NCI-H2196 (cell line): ENCODE data around the gene JSRP1.

Experiments used
- DNase-seq: peaks from one replicate; lab custom pipeline; 2025; ENCODE audit not compliant: unreplicated experiment; lab: John Stamatoyannopoulos, UW

JSRP1 gene

DNA sequence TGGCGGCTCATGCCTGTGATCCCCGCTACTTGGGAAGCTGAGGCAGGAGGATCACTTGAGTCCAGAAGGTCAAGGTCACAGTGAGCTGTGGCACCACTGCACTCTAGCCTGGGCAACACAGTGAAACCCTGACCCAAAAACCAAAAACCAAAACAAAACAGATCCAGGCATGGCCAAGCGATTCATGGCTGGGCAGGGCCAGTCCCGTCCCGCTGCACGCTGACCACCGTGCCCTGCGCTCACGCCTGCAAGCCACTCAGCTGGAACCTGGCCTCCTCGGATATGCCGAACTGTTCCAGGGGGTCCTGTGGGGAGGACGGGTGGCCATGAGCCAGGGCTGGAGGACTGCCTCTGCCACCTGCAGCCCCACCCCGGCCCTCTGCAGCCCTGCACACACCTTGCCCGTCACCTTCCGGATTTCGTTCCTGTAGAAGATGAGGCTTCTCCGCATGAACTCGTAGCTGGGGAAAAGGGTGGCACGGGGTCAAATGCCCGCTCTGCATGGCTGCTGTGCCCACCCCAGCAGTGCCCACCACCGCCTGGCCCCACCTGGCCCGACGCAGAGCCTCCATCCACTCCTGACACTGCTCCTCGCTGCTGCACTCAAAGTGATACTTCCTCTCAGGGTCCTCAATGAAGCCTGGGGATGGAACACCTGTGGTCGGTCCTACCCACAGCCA, 22.5 kb downstream of the JSRP1 start:
- DNase-seq: no peak

- no peak for DNase-seq
Observed at GRCh38 chr19:2232286-2233151, 23.7 kb downstream of the JSRP1 start.

DNA sequence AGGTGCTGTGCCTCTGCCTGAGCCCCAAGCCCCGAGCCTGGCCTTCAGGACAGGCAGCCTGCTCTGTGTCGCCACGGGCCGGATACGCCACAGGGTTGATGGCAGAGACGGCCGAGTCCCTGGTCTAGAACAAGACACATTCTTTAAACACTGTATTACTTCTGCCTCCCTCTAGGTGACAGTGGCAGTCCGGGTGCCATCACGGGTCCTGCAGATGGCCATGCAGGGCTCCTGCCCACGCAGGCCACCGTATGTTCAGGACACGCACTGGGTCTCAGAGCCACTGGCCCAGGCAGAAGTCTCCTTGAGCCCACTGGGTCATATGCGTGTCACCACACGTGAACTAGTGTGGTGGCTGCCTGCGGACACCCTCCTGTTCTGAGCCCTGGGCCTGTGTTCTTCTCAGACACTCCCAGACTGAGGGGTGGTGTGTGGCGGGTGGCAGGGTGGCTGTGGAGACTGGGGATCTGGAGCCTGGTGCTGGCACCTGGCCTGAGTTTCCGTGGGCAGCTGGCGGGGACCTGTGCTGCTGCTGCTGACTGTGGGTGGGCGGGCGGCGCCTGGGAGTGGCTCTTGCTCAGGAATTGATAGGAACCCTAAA, 24.5 kb downstream of the JSRP1 start:
- DNase-seq: no peak

GRCh38 chr19:2230807-2231533, 25.2 kb downstream of the JSRP1 start:
- no peak for DNase-seq

DNA sequence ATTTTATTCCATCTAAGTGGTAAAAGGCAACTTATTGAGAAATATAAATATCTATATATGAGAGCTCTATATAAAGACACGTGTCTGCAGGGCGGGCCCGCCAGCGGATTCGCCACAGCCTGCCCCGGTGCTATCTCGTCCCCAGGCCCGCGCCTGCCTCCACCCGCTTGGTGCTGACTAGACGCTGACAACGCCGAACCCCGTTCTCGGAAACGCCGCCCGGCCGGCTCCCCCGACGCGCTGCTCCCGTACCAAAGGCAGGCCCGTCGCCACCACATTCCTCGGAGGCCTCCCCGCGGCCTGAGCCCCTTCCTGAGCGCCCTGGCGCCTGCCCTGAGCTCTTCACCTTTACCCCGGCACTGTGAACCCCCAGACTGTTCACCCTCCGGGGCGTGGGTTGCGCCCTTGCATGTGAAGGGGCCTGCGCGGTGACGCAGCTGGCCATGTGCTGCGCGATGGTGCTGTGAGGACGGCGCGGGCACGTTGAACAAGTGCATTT, 26.1 kb downstream of the JSRP1 start:
- no peak for DNase-seq

DNA sequence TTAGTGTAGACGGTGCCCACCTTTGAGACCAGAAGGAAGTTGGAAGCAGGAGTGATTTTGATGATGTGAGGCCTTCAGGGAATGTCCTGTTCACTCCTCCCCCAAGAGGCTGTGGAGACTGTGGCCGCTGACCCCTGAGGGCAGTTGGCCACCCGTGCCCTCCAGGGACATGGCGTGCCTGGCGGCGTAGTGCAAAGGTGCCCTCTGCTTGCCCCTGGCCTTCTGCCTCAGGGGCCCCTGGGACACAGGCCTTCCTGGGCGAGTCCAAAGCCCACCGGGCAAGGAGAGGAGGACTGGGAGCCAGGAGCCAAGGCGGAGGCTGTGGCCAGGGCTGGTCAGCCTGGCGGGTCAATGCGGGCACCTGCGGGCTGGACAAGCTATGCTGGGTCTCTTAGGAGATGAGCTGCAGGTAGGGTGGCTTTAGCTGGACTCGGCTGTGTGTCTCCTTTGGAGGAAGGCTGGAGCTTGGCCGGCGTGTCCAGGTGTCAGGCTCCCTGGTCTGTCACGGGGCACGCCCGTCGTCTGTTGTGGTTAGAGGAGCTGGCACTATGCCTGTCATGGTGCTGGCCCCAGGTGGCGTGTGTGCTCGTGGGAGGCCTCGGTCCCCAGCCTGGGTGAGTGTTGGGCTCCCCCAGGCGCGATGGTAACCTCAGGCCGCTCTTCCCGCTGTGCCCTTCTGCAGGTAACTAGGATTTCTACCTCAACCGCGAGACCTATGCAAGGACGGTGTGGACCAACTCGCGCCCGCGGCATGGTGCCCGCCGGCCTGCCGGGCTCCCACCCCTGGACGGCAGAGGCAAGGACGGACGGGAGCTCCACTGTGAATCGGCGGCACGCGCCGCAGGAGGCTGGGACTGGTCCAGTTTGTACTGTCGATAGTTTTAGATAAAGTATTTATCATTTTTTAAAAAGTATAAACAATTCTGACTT, 26.8 kb downstream of the JSRP1 start:
- DNase-seq: no peak

DNA sequence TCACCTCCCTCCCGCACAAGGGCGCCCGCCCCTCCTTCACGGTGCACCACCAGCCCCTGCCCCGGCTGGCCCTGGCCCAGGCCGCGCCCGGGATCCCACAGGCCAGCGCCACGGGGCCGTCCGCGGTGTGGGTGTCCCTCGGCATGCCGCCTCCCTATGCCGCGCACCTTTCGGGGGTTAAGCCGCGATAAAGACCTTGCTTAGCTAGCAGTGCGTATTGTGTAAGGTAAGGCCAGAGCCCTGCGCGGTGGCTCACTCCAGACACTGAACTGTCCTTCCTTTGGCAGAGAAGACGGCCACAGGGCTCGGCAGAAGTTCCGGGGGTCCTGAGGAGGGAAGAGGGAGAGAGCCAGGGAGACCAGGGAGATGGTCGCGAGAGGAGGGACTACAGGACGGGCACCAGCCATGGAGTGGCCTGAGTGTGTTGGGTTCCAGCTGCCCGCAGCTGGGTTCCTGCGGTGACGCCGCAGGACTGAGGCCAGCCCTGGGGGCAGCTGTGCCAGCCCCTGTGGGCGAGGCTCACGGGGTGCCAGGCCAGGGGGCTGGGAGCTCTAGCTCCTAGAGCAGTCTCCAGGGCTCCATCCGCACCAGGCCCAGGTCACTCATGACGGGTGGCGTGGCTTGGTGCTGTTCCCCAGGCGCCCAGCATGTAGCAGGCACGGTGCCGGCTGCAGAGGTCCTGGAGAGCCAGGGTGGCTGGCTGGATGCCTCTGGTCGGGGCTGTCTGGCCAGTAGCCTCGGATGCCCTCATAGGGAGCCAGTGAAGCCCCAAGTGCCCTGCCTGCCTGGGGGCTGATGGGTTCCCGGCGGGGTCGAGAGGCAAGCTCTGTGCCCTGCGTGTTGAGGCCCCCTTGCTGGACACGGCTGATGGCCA, 27.8 kb downstream of the JSRP1 start:
- DNase-seq: no peak

GRCh38 chr19:2227415-2228156, 28.6 kb downstream of the JSRP1 start:
- DNase-seq: no peak

GRCh38 chr19:2226840-2227360, 29.3 kb downstream of the JSRP1 start:
- no peak for DNase-seq

GRCh38 chr19:2226051-2226839, 30.0 kb downstream of the JSRP1 start:
- DNase-seq: no peak

GRCh38 chr19:2225415-2226050, 30.7 kb downstream of the JSRP1 start:
- DNase-seq: no peak

DNA sequence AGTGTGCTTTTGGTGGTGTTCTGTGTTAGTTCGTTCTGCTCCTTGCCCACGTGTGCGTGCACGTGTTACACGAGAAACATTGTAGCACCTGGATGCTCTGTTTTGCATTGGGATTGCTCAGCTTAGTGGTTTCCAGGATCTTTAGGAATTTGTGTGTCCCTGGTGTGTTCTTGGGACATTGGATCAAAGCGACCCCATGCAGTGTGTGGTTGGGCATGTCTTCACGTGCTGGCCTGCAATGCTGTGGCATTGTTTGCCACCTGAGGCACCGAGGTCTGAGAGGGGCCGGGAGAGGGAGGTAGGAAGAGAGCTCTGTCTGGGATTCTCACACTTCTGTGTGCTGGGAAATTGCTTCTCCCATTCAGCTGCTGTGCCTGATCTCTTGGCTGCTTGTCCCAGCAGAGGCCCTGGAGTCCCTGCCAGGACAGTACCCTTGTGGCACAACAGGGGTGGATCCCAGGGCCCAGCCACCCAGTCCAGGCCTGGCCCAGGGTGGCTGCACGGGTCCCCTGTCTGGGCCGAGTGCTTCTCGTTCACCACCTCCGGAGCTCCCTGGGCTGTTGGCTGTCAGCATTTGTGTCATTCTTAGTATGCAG, 31.4 kb downstream of the JSRP1 start:
- no peak for DNase-seq

GRCh38 chr19:2223959-2224358, 32.3 kb downstream of the JSRP1 start:
- no peak for DNase-seq

DNA sequence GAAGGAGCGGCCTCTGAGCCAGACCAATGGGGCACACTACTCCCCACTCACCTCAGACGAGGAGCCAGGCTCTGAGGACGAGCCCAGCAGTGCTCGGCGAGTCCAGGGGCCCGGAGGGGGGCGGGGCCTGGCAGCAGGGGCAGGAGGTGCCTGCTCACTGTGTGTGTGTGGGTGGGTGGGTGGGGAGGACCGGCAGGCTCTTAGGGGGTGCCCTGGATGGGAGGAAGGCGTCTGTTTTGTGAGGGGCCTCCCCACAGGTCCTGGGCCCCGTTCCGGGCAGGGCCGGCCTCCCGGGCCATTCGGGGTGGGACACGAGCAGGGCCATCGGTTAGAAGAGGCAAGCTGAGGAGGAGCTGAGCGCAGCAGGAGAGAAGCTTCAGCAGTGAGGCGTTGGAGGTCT, 32.8 kb downstream of the JSRP1 start:
- no peak for DNase-seq

- no peak for DNase-seq
Observed at GRCh38 chr19:2221918-2222317, 34.3 kb downstream of the JSRP1 start.

- DNase-seq: no peak
Observed at GRCh38 chr19:2221250-2221831, 34.9 kb downstream of the JSRP1 start.
